Smooth muscle cell (in vitro differentiated cells): ENCODE measurements around the gene ARHGAP26. TPM values are rescaled to one million over a fixed set of nuclear protein-coding genes. Genes with fewer than 3 reads are reported as not detected.

Source experiments
- DNase-seq: peaks from one replicate; lab custom pipeline; 2025; ENCODE audit not compliant: unreplicated experiment; lab: John Stamatoyannopoulos, UW
- H2AFZ ChIP-seq: fragments of 200-600 bp; sonication (generic); 2 replicates; pipeline ENCODE4 v1.6.0; 2016; ENCODE audit warnings: antibody characterized with exemption, low read depth, mild to moderate bottlenecking
- H3F3A ChIP-seq: fragments of 200-600 bp; sonication (generic); 2 replicates; pipeline ENCODE4 v1.6.0; 2017; ENCODE audit warnings: antibody characterized with exemption, low read depth
- H3K27ac ChIP-seq: fragments of 200-600 bp; sonication (generic); 2 replicates; pipeline ENCODE4 v1.5.1; 2016; ENCODE audit warnings: low read depth, mild to moderate bottlenecking
- H3K27me3 ChIP-seq: fragments of 200-600 bp; sonication (generic); 2 replicates; pipeline ENCODE4 v1.6.1; 2016; ENCODE audit warnings: low read depth, mild to moderate bottlenecking
- H3K36me3 ChIP-seq: fragments of 200-600 bp; sonication (generic); 2 replicates; pipeline ENCODE4 v1.5.1; 2016; ENCODE audit warnings: low read depth
- H3K4me1 ChIP-seq: fragments of 200-600 bp; sonication (generic); 2 replicates; pipeline ENCODE4 v1.5.1; 2016; ENCODE audit warnings: low read depth
- H3K4me2 ChIP-seq: fragments of 200-600 bp; sonication (generic); 2 replicates; pipeline ENCODE4 v1.6.0; 2016; ENCODE audit warnings: mild to moderate bottlenecking
- H3K4me3 ChIP-seq: fragments of 200-600 bp; sonication (generic); 2 replicates; pipeline ENCODE4 v1.5.1; 2016; ENCODE audit warnings: mild to moderate bottlenecking
- H3K79me2 ChIP-seq: fragments of 200-600 bp; sonication (generic); 2 replicates; pipeline ENCODE4 v1.6.0; 2016; ENCODE audit warnings: low read depth, mild to moderate bottlenecking
- H3K9ac ChIP-seq: fragments of 200-600 bp; sonication (generic); 2 replicates; pipeline ENCODE4 v1.6.0; 2016; ENCODE audit warnings: low read depth
- H3K9me3 ChIP-seq: fragments of 200-600 bp; sonication (generic); replicated peaks from 2 replicates; pipeline ENCODE4 v1.5.1; 2016; ENCODE audit warnings: low read depth
- H4K20me1 ChIP-seq: fragments of 200-600 bp; sonication (generic); 2 replicates; pipeline ENCODE4 v1.6.0; 2016; ENCODE audit warnings: low read depth
- WGBS: methylation state at CpG from one replicate; pipeline ENCODE4 v1.1.7; 2016; ENCODE audit warnings: low lambda C conversion rate; 5-methylcytosine and 5-hydroxymethylcytosine counted together
- polyA plus RNA-seq: library from polyadenylated mRNA; unstranded; fragments of >200 nt; fragmentation: Nextera tagmentation; extraction: Ambion mirVana; gene quantifications from 2 replicates; pipeline ENCODE4 v1.2.1, GENCODE V29; 2016
- total RNA-seq: library from RNA; depleted of rRNA; stranded (reverse); fragments of >200 nt; gene quantifications from 2 replicates; pipeline ENCODE4 v1.2.3, GENCODE V29; 2014
- TF ChIP-seq, protein P1 (sequence below): fragments of 200-600 bp; sonication (generic); IDR thresholded peaks from 2 replicates; pipeline ENCODE4 v1.5.1; 2017; ENCODE audit warnings: borderline replicate concordance, mild to moderate bottlenecking, antibody characterized with exemption; ENCODE audit not compliant: insufficient read depth, poor library complexity, severe bottlenecking

Gene ARHGAP26
- total and polyA plus RNA-seq, 2 experiments from 2014 or later, result 2.2 to 5.1 TPM

DNA sequence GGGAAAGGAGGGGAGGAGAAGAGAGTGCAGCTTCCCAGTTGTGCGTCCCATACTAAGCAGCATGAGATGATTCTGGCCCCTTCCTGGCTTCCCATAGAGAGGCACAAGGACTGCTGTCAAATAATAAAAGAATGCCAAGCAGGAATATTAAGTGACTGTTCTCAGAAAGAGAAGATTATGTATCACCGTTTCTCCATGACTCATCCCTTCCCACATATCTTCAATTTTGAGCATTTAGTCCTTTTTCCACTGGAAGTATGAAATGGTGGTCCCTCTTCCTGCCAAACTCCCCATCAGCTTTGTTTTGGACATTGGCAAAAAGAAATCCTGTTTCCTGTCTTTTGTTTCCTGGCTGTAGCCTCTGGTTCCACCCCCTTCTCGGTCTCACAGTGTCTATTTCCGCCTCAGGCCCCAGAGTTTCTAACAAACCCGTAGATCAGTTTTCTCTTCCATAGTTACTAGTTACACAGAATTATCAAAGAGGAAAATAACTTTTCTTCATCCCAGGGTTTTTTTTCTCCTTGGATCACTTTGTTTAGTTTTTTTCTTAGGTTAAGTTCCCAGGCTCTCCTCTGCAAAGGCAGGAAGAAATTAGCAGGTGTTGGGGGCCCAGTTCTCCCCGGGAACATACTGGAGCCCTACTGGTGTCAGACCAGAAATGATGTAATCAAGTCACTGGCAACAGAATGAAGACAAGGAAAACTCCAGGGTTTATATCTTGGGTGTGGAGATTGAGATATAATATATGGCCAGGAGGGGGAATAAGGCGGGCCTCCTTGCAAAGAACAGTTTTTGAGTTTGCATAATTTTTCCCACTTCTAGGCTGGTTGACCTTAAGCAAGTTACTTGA lies 26.4 kb upstream of the ARHGAP26 start:
- TF ChIP-seq, protein P1, sequence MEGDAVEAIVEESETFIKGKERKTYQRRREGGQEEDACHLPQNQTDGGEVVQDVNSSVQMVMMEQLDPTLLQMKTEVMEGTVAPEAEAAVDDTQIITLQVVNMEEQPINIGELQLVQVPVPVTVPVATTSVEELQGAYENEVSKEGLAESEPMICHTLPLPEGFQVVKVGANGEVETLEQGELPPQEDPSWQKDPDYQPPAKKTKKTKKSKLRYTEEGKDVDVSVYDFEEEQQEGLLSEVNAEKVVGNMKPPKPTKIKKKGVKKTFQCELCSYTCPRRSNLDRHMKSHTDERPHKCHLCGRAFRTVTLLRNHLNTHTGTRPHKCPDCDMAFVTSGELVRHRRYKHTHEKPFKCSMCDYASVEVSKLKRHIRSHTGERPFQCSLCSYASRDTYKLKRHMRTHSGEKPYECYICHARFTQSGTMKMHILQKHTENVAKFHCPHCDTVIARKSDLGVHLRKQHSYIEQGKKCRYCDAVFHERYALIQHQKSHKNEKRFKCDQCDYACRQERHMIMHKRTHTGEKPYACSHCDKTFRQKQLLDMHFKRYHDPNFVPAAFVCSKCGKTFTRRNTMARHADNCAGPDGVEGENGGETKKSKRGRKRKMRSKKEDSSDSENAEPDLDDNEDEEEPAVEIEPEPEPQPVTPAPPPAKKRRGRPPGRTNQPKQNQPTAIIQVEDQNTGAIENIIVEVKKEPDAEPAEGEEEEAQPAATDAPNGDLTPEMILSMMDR, result no peak
- Histone ChIP-seq H3K27ac (no peak overlapping the region), H3K4me3 (no peak overlapping the region), H2AFZ (no peak overlapping the region), H3K9me3 (no peaks in the 10 kb centered on the region), H3K27me3 (no peaks in the 10 kb centered on the region), H3F3A (no peaks in the 10 kb centered on the region), H3K79me2 (no peaks in the 10 kb centered on the region), H3K4me1 (peaks cover 11% of the 10 kb centered on the region), H3K9ac (no peak overlapping the region), H3K4me2 (peak overlapping the region; percentile 49), H4K20me1 (no peaks in the 10 kb centered on the region), H3K36me3 (no peaks in the 10 kb centered on the region)
- DNase-seq, result no peak
- whole genome bisulfite sequencing, result 72% methylated on average over 7 of the region's 7 CpGs

DNA sequence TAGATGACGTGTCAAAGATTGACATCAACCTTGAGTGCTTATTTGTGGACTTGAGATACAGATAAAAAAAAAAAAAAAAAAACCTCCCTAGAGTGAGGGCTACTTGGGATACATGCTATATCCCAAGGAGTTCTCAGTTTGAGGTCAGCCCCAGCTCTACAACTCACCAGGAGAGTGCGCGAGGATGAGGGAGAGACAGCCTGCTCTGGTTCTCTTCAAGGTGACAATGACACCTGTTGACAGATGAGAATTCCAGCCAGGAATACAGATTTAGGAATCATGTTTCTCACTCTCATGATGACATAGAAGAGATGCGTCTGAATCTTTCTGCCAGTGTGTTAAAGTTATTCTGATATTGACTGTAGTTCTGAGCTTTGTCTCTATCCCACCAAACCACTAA lies 24.9 kb upstream of the ARHGAP26 start:
- no peaks in the 10 kb centered on the region for H4K20me1 ChIP-seq
- H3K36me3 ChIP-seq, result no peaks in the 10 kb centered on the region

DNA sequence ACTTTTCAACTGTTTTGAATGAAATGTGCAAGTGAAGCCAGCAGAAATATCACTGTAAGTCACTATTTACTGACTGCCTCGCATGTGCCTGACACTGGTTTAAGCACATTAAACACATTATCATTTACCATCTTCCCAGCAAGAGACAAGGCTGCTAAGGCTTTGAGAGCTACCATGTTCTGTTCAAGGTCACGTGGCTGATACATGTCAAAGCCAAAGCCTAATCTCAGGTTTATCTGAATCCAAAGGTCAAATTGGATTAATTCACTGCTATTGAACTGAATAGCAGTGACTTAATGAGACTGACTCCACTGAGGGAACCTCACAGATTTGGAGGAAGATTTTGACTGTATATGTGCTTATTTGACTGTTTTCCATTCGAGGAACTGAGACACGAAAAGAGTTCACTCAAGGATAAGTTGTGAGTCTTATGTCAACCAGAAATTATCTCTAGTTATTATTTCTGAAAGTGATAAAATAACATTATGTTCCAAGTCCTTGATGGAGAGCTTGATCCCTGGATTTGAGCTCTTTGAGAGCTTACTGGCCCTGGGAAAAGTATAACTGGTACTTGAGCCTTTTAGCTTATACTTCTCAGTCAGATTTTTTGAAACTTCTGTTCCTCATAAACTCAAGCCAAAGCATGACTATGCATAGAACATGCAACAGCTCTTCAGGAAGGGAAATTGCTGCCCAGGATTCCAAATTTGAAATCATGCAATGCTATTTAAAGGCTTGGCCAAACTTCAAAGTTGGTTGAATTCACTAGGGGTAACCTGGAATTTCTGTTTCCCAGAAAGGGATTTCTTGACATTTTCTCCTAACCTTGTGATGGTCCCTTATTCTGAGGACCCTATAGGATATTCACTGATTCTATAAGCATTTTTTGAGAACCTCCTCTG lies 23.4 kb upstream of the ARHGAP26 start:
- no peaks in the 10 kb centered on the region for H4K20me1 ChIP-seq
- H3K36me3 ChIP-seq, result no peaks in the 10 kb centered on the region
- H3K4me2 ChIP-seq, result no peak overlapping the region
- H3F3A ChIP-seq, result no peaks in the 10 kb centered on the region
- no peaks in the 10 kb centered on the region for H3K9me3 ChIP-seq
- DNase-seq, result no peak
- H3K79me2 ChIP-seq, result no peaks in the 10 kb centered on the region
- TF ChIP-seq, protein P1, result no peak
- H2AFZ ChIP-seq, result no peak overlapping the region
- H3K4me3 ChIP-seq, result no peak overlapping the region
- WGBS, result 82% methylated on average over 4 of the region's 4 CpGs
- no peaks in the 10 kb centered on the region for H3K27me3 ChIP-seq
- H3K9ac ChIP-seq, result no peak overlapping the region
- no peak overlapping the region for H3K27ac ChIP-seq
- H3K4me1 ChIP-seq, result peaks cover 11% of the 10 kb centered on the region

More for the DNA sequence above, 24.9 kb upstream of the ARHGAP26 start:
- Histone ChIP-seq H3K4me2 (no peak overlapping the region), H3K9me3 (no peaks in the 10 kb centered on the region), H3K27ac (no peak overlapping the region), H3K9ac (no peak overlapping the region), H3F3A (no peaks in the 10 kb centered on the region), H3K27me3 (no peaks in the 10 kb centered on the region), H2AFZ (no peak overlapping the region), H3K4me3 (no peak overlapping the region), H3K79me2 (no peaks in the 10 kb centered on the region), H3K4me1 (peaks cover 11% of the 10 kb centered on the region)
- TF ChIP-seq, protein P1, result no peak
- 90% methylated on average over 4 of the region's 4 CpGs for WGBS
- DNase-seq, result no peak
